ENCODE data around the gene MEGF9. TPM values are rescaled to one million over a fixed set of nuclear protein-coding genes. Genes with fewer than 3 reads are reported as not detected.
A peak's percentile ranks its signal among the peaks of the same experiment; 100 is the strongest.

Gene MEGF9
- total and polyA plus RNA-seq, 2 donors (not counting 3 experiments of a cell fraction or from before 2014, with no cell fraction given) = 4.0 to 13.0 TPM

DNA sequence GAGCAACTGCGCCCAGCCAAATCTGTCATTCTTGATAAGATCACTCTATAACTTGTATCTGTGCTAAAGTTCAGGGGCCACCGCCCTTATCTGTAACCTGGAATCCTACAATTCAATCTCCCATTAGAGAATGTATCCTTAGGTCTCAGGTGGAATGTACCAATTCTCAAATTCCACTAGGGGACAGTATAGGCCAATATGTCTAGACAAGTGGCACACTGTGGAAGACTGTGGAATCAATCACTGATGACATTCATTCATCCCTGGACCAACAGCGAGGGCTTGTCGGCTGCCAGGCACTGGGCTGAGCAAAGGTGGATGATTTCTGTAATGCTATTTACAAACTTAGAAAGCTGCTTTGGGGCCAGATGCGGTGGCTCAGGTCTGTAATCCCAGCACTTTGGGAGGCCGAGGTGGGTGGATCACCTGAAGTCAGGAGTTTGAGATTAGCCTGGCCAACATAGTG, 28.7 kb upstream of the MEGF9 start:
- Histone ChIP-seq H3K27ac (ENCODE audit: insufficient read depth, low read depth, low read length) (no peak overlapping the region), H3K4me1 (ENCODE audit: control insufficient read depth, extremely low read depth, insufficient read depth, low read length) (peaks cover 18% of the 10 kb centered on the region), H3K4me3 (replicated peaks in 1 of 3; ENCODE audit: insufficient read depth in 1 of 3, low read depth in 1 of 3, low read length in 3 of 3) (no peak overlapping the region), H3K9me3 (replicated peaks; ENCODE audit: control insufficient read depth, insufficient read depth, low read length) (no peaks in the 10 kb centered on the region), H3K27me3 (ENCODE audit: control insufficient read depth in 2 of 2, insufficient read depth in 2 of 2, low read length in 2 of 2) (no peaks in the 10 kb centered on the region), H3K9ac (replicated peaks; ENCODE audit: extremely low read depth, insufficient read depth, low read length) (no peak overlapping the region), H3K4me2 (ENCODE audit: insufficient read depth, low read length) (no peak overlapping the region), H2AFZ (ENCODE audit: low read depth, low read length) (no peak overlapping the region), H4K20me1 (replicated peaks; ENCODE audit: control insufficient read depth, extremely low read depth, insufficient read depth, low read length) (no peaks in the 10 kb centered on the region), H3K9me1 (replicated peaks; ENCODE audit: control insufficient read depth, extremely low read depth, insufficient read depth, low read length) (no peaks in the 10 kb centered on the region), H3K36me3 (ENCODE audit: control insufficient read depth in 2 of 2, extremely low read depth in 1 of 2, insufficient read depth in 2 of 2, low read length in 2 of 2) (no peaks in the 10 kb centered on the region), H3K79me2 (ENCODE audit: control insufficient read depth, insufficient read depth, low read length) (no peaks in the 10 kb centered on the region)
- dilution Hi-C loops (cut with MboI; ENCODE audit: extremely low pct_ligation_motif_present, low sequenced_read_pairs) = no loop called here
- intact Hi-C loops (cut with micrococcal nuclease) = loop anchor here (1.0 to 10.0 kb wide), 3 partner anchors 121 to 652 kb away; no protein-coding TSS in a partner anchor
- ChIA-PET POLR2A (no interaction called here), CTCF (interaction anchor here (1.0 to 1.1 kb wide), 2 partner anchors 12 to 13 kb away, joined by 3 read pairs; no protein-coding TSS in a partner anchor)
- peak; percentile 26 for DNase-seq (ENCODE audit: low read depth, low spot score)
- BruUV-seq (replicated peaks) = no TSS peak
- TF ChIP-seq, protein P1, sequence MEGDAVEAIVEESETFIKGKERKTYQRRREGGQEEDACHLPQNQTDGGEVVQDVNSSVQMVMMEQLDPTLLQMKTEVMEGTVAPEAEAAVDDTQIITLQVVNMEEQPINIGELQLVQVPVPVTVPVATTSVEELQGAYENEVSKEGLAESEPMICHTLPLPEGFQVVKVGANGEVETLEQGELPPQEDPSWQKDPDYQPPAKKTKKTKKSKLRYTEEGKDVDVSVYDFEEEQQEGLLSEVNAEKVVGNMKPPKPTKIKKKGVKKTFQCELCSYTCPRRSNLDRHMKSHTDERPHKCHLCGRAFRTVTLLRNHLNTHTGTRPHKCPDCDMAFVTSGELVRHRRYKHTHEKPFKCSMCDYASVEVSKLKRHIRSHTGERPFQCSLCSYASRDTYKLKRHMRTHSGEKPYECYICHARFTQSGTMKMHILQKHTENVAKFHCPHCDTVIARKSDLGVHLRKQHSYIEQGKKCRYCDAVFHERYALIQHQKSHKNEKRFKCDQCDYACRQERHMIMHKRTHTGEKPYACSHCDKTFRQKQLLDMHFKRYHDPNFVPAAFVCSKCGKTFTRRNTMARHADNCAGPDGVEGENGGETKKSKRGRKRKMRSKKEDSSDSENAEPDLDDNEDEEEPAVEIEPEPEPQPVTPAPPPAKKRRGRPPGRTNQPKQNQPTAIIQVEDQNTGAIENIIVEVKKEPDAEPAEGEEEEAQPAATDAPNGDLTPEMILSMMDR (IDR thresholded peaks at IDR 0.05; ENCODE audit: extremely low read depth in 1 of 2, insufficient read depth in 1 of 2, low read depth in 1 of 2, low read length in 2 of 2) = peak; percentile 52 to 55
- TF ChIP-seq POLR2A (IDR thresholded peaks at IDR 0.05; ENCODE audit: low read depth, low read length) = no peak
- FAIRE-seq = peak; percentile 50

DNA sequence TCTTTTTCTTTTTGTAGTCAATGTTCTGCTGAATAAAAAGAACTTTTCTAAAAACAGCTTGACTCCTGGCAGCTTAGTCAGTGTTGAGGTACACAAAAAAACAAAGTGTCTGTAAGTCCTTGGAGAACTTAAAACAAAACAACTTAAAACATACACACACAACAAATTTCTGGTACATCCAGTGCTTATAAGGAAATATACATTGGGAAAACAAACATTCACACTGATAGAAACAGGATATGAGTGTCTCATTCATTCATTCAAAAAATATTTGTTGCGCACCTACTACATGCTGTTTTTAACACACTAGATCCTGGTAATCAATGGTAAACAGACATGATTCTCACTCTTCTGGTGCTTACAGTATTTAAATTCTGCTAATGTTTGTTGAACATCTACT, 27.4 kb upstream of the MEGF9 start:
- FAIRE-seq (peak; percentile 73), DNase-seq (ENCODE audit: low read depth, low spot score) (peak; percentile 47)
- dilution Hi-C loops (cut with MboI; ENCODE audit: extremely low pct_ligation_motif_present, low sequenced_read_pairs) (no loop called here), intact Hi-C loops (cut with micrococcal nuclease) (loop anchor here (5.0 to 10.0 kb wide), 2 partner anchors 119 to 653 kb away; no protein-coding TSS in a partner anchor)
- Histone ChIP-seq H4K20me1 (replicated peaks; ENCODE audit: control insufficient read depth, extremely low read depth, insufficient read depth, low read length) (no peaks in the 10 kb centered on the region), H3K4me1 (ENCODE audit: control insufficient read depth, extremely low read depth, insufficient read depth, low read length) (peaks cover 18% of the 10 kb centered on the region), H3K27me3 (ENCODE audit: control insufficient read depth in 2 of 2, insufficient read depth in 2 of 2, low read length in 2 of 2) (no peaks in the 10 kb centered on the region), H3K36me3 (ENCODE audit: control insufficient read depth in 2 of 2, extremely low read depth in 1 of 2, insufficient read depth in 2 of 2, low read length in 2 of 2) (no peaks in the 10 kb centered on the region), H2AFZ (ENCODE audit: low read depth, low read length) (peak overlapping the region; percentile 37), H3K9ac (replicated peaks; ENCODE audit: extremely low read depth, insufficient read depth, low read length) (no peak overlapping the region), H3K4me2 (ENCODE audit: insufficient read depth, low read length) (peak overlapping the region; percentile 59), H3K79me2 (ENCODE audit: control insufficient read depth, insufficient read depth, low read length) (no peaks in the 10 kb centered on the region), H3K27ac (ENCODE audit: insufficient read depth, low read depth, low read length) (peak overlapping the region; percentile 28), H3K4me3 (replicated peaks in 1 of 3; ENCODE audit: insufficient read depth in 1 of 3, low read depth in 1 of 3, low read length in 3 of 3) (no peak overlapping the region), H3K9me1 (replicated peaks; ENCODE audit: control insufficient read depth, extremely low read depth, insufficient read depth, low read length) (no peaks in the 10 kb centered on the region), H3K9me3 (replicated peaks; ENCODE audit: control insufficient read depth, insufficient read depth, low read length) (no peaks in the 10 kb centered on the region)
- ChIA-PET CTCF (interaction anchor here (1.0 to 3.2 kb wide), 7 partner anchors 12 to 195 kb away, joined by 3 to 13 read pairs (median 4); no protein-coding TSS in a partner anchor), POLR2A (interaction anchor here (0.6 kb wide), 1 partner anchor 458 kb away, joined by 4 read pairs; no protein-coding TSS in a partner anchor)
- BruUV-seq (replicated peaks) = no TSS peak
- peak; percentile 34 for TF ChIP-seq POLR2AphosphoS5 (IDR thresholded peaks at IDR 0.05; ENCODE audit: insufficient read depth, low read depth, low read length)
- TF ChIP-seq GATA2 (IDR thresholded peaks at IDR 0.05; ENCODE audit: insufficient read depth, insufficient read length, low read depth, low read length) = no peak
- no peak for TF ChIP-seq POLR2A (IDR thresholded peaks at IDR 0.05; ENCODE audit: low read depth, low read length)
- TF ChIP-seq MYC (IDR thresholded peaks at IDR 0.05; ENCODE audit: low read depth, low read length) = no peak
- TF ChIP-seq JUN (IDR thresholded peaks at IDR 0.05; ENCODE audit: borderline replicate concordance, insufficient read depth, insufficient read length, low read depth) = peak; percentile 56
- TF ChIP-seq FOS (IDR thresholded peaks at IDR 0.05; ENCODE audit: borderline replicate concordance, insufficient read depth, low read length) = peak; percentile 39
- TF ChIP-seq, protein P2, sequence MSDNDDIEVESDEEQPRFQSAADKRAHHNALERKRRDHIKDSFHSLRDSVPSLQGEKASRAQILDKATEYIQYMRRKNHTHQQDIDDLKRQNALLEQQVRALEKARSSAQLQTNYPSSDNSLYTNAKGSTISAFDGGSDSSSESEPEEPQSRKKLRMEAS (IDR thresholded peaks at IDR 0.05; ENCODE audit: insufficient read depth, insufficient read length) = no peak
- TF ChIP-seq EZH2 (IDR thresholded peaks at IDR 0.05; ENCODE audit: borderline replicate concordance, low read depth, low read length, severe bottlenecking) = no peak
- TF ChIP-seq, protein P1 (IDR thresholded peaks at IDR 0.05; ENCODE audit: extremely low read depth in 1 of 2, insufficient read depth in 1 of 2, low read depth in 1 of 2, low read length in 2 of 2) = no peak
